Panc1 (cell line): ENCODE data around the gene HNRNPM.

Experiments used
- CTCF ChIP-seq: fragments of 450-650 bp; IDR thresholded peaks from 2 replicates; pipeline ENCODE4 v1.5.1; 2017; ENCODE audit warnings: mild to moderate bottlenecking
- POLR2AphosphoS5 ChIP-seq: IDR thresholded peaks from 2 replicates; pipeline ENCODE4 v1.6.1; 2012; ENCODE audit warnings: mild to moderate bottlenecking, low read depth, low read length, moderate library complexity
- REST ChIP-seq, 2 experiments: IDR thresholded peaks; 2 replicates each; pipeline ENCODE4 v1.6.1; 2011 to 2012; ENCODE audit warnings: low read depth in 2 of 2, control low read depth in 1 of 2, low read length in 1 of 2, mild to moderate bottlenecking in 1 of 2, moderate library complexity in 1 of 2; ENCODE audit not compliant: insufficient read depth in 1 of 2
- SIN3A ChIP-seq: IDR thresholded peaks from 2 replicates; pipeline ENCODE4 v1.6.1; 2012; ENCODE audit warnings: low read depth, mild to moderate bottlenecking, low read length, moderate library complexity, borderline replicate concordance; ENCODE audit not compliant: insufficient read depth
- TCF7L2 ChIP-seq: IDR thresholded peaks from 2 replicates; pipeline ENCODE4 v1.6.1; 2011; ENCODE audit warnings: mild to moderate bottlenecking, low read depth, low read length, inconsistent platforms

GRCh38 chr19:8468124-8468523 lies 23.3 kb downstream of the HNRNPM start:
- no peak for TF ChIP-seq CTCF
- no peak for TF ChIP-seq SIN3A
- no peak for TF ChIP-seq POLR2AphosphoS5
- TF ChIP-seq REST (IDR thresholded peaks at IDR 0.05; ENCODE audit: insufficient read depth in 1 of 2, low read depth in 2 of 2, low read length in 1 of 2), result no peak
- no peak for TF ChIP-seq TCF7L2
